GM19035 (cell line): Measurements from ENCODE around the gene PHACTR1.

ENCODE experiments used
- ATAC-seq: cut with Tn5 transposase; IDR thresholded peaks from one replicate; pipeline ENCODE4 v1.9.1; 2021; ENCODE audit not compliant: unreplicated experiment

Gene PHACTR1

GRCh38 chr6:13183415-13184088 is 467.0 kb downstream of the PHACTR1 start:
- ATAC-seq = no peak

GRCh38 chr6:13184089-13184468 is 467.5 kb downstream of the PHACTR1 start:
- ATAC-seq = no peak

- no peak for ATAC-seq
These were observed 468.0 kb downstream of the PHACTR1 start for GRCh38 chr6:13184547-13184946.

- ATAC-seq = no peak
These were observed 470.3 kb downstream of the PHACTR1 start for GRCh38 chr6:13186861-13187260.

GRCh38 chr6:13187692-13188091 is 471.1 kb downstream of the PHACTR1 start:
- no peak for ATAC-seq

GRCh38 chr6:13188306-13188705 is 471.7 kb downstream of the PHACTR1 start:
- ATAC-seq = no peak

- ATAC-seq = no peak
These were observed 473.1 kb downstream of the PHACTR1 start for GRCh38 chr6:13189710-13190109.

- ATAC-seq = no peak
These were observed 473.8 kb downstream of the PHACTR1 start for GRCh38 chr6:13190376-13190775.

- ATAC-seq = no peak
These were observed 474.9 kb downstream of the PHACTR1 start for GRCh38 chr6:13191461-13191860.

- no peak for ATAC-seq
These were observed 478.3 kb downstream of the PHACTR1 start for GRCh38 chr6:13194852-13195251.

- no peak for ATAC-seq
These were observed 479.2 kb downstream of the PHACTR1 start for GRCh38 chr6:13195803-13196202.

- no peak for ATAC-seq
These were observed 481.6 kb downstream of the PHACTR1 start for GRCh38 chr6:13198168-13198567.

GRCh38 chr6:13201336-13201735 is 484.8 kb downstream of the PHACTR1 start:
- no peak for ATAC-seq

- ATAC-seq = no peak
These were observed 486.6 kb downstream of the PHACTR1 start for GRCh38 chr6:13203145-13203544.

GRCh38 chr6:13205106-13205505 is 488.5 kb downstream of the PHACTR1 start:
- ATAC-seq = no peak

- no peak for ATAC-seq
These were observed 495.5 kb downstream of the PHACTR1 start for GRCh38 chr6:13212096-13212495.

GRCh38 chr6:13212538-13212937 is 496.0 kb downstream of the PHACTR1 start:
- ATAC-seq = no peak

- no peak for ATAC-seq
These were observed 498.8 kb downstream of the PHACTR1 start for GRCh38 chr6:13215390-13215789.

- ATAC-seq = no peak
These were observed 499.9 kb downstream of the PHACTR1 start for GRCh38 chr6:13216236-13217014.

GRCh38 chr6:13217206-13217905 is 500.8 kb downstream of the PHACTR1 start:
- no peak for ATAC-seq

- ATAC-seq = no peak
These were observed 503.7 kb downstream of the PHACTR1 start for GRCh38 chr6:13220266-13220665.

GRCh38 chr6:13222048-13222447 is 505.5 kb downstream of the PHACTR1 start:
- no peak for ATAC-seq
